Measurements from ENCODE around the gene TLE5.

- TF ChIP-seq CTCF (IDR thresholded peaks at IDR 0.05) (no peak), POLR2A (IDR thresholded peaks at IDR 0.05) (no peak)
Observed at GRCh38 chr19:3046698-3047495, 15.4 kb downstream of the TLE5 start.

Measured in suprapubic skin (tissue), 3 donors.